TTC549 (cell line): ENCODE data around the gene C9orf153.
"Not testable (repeated sequence)": the region's sequence is repeated elsewhere in the genome, so short reads cannot be mapped to it uniquely, and the experiment has no call there.

Experiments used
- FAIRE-seq: peaks from 2 replicates; lab custom pipeline; 2012; peaks lifted over from hg19 to GRCh38; lab: Jason Lieb, UNC

The C9orf153 gene

GRCh38 chr9:86263876-86264275 is 4.4 kb upstream of the C9orf153 start:
- FAIRE-seq, result no peak

GRCh38 chr9:86262492-86262891 is 3.0 kb upstream of the C9orf153 start:
- FAIRE-seq, result no peak

GRCh38 chr9:86257391-86257790 is 2.1 kb downstream of the C9orf153 start:
- no peak for FAIRE-seq

- FAIRE-seq, result no peak
Measured at GRCh38 chr9:86256653-86257052, 2.8 kb downstream of the C9orf153 start.

GRCh38 chr9:86253577-86253976 is 5.9 kb downstream of the C9orf153 start:
- FAIRE-seq, result no peak

GRCh38 chr9:86252870-86253269 is 6.6 kb downstream of the C9orf153 start:
- no peak for FAIRE-seq

- FAIRE-seq, result no peak
Measured at GRCh38 chr9:86250123-86250522, 9.3 kb downstream of the C9orf153 start.

GRCh38 chr9:86248746-86249145 is 10.7 kb downstream of the C9orf153 start:
- FAIRE-seq, result no peak

- no peak for FAIRE-seq
Measured at GRCh38 chr9:86246752-86247161, 12.7 kb downstream of the C9orf153 start.

- no peak for FAIRE-seq
Measured at GRCh38 chr9:86242071-86242470, 17.4 kb downstream of the C9orf153 start.

GRCh38 chr9:86241216-86241615 is 18.2 kb downstream of the C9orf153 start:
- FAIRE-seq, result no peak

GRCh38 chr9:86238861-86239770 is 20.3 kb downstream of the C9orf153 start:
- FAIRE-seq, result no peak

GRCh38 chr9:86230858-86231257 is 28.6 kb downstream of the C9orf153 start:
- no peak for FAIRE-seq

GRCh38 chr9:86222667-86223066 is 36.8 kb downstream of the C9orf153 start:
- no peak for FAIRE-seq

- no peak for FAIRE-seq
Measured at GRCh38 chr9:86219606-86220005, 39.9 kb downstream of the C9orf153 start.

- no peak for FAIRE-seq
Measured at GRCh38 chr9:86217076-86217755, 42.2 kb downstream of the C9orf153 start.

- FAIRE-seq, result no peak
Measured at GRCh38 chr9:86207193-86207592, 52.3 kb downstream of the C9orf153 start.

GRCh38 chr9:86202338-86202882 is 57.0 kb downstream of the C9orf153 start:
- peak; percentile 60 for FAIRE-seq

GRCh38 chr9:86201474-86202337 is 57.8 kb downstream of the C9orf153 start:
- no peak for FAIRE-seq

GRCh38 chr9:86200599-86201162 is 58.8 kb downstream of the C9orf153 start:
- no peak for FAIRE-seq

GRCh38 chr9:86193088-86193487 is 66.4 kb downstream of the C9orf153 start:
- FAIRE-seq, result no peak

- FAIRE-seq, result not testable (repeated sequence)
Measured at GRCh38 chr9:86190700-86191099, 68.8 kb downstream of the C9orf153 start.
